ENCODE results near the gene ACTR3C.
"Not testable (repeated sequence)": the region's sequence is repeated elsewhere in the genome, so short reads cannot be mapped to it uniquely, and the experiment has no call there.

Gene ACTR3C

GRCh38 chr7:150220673-150221181 lies 102.6 kb downstream of the ACTR3C start:
- not testable (repeated sequence) for DNase-seq (ENCODE audit: low spot score)

- not testable (repeated sequence) for DNase-seq (ENCODE audit: low spot score)
Measured at GRCh38 chr7:150219941-150220658, 103.2 kb downstream of the ACTR3C start.

GRCh38 chr7:150206848-150207247 lies 116.5 kb downstream of the ACTR3C start:
- not testable (repeated sequence) for DNase-seq (ENCODE audit: low spot score)

GRCh38 chr7:150205866-150206265 lies 117.5 kb downstream of the ACTR3C start:
- not testable (repeated sequence) for DNase-seq (ENCODE audit: low spot score)

GRCh38 chr7:150204577-150204976 lies 118.8 kb downstream of the ACTR3C start:
- DNase-seq (ENCODE audit: low spot score), result not testable (repeated sequence)

GRCh38 chr7:150202894-150203293 lies 120.5 kb downstream of the ACTR3C start:
- not testable (repeated sequence) for DNase-seq (ENCODE audit: low spot score)
